H1 (cell line): Measurements from ENCODE around the gene CDK12. TPM values are rescaled to one million over a fixed set of nuclear protein-coding genes. Genes with fewer than 3 reads are reported as not detected.

ENCODE experiments used
- CTCF ChIA-PET: fragments of 300-600 bp; sonication (Branson Sonifier 250); formaldehyde crosslinking; loops from one replicate; lab custom pipeline; 2021; ENCODE audit not compliant: partially characterized antibody; lab: Charles Lee
- POLR2A ChIA-PET: fragments of 300-600 bp; sonication (Branson Sonifier 250); formaldehyde crosslinking; loops from one replicate; lab custom pipeline; 2021; ENCODE audit warnings: inconsistent platforms; ENCODE audit not compliant: partially characterized antibody; lab: Charles Lee
- DNase-seq, 2 experiments: peaks; one replicate each; pipeline versions ENCODE4 v3.0.0 to v3.0.0-alpha.2; 2010 to 2022; ENCODE audit warnings: low spot score in 2 of 2, low read depth in 1 of 2, mixed read lengths in 1 of 2
- FAIRE-seq: peaks from 2 replicates; lab custom pipeline; 2011; peaks lifted over from hg19 to GRCh38; lab: Jason Lieb, UNC
- H2AFZ ChIP-seq: 2 replicates; pipeline ENCODE4 v1.8.1; 2012; ENCODE audit warnings: low read length, inconsistent platforms
- H2AK5ac ChIP-seq: 2 replicates; pipeline ENCODE4 v1.6.1; 2013; ENCODE audit warnings: low read depth, low read length
- H2BK120ac ChIP-seq: replicated peaks from 2 replicates; pipeline ENCODE3; 2013; ENCODE audit warnings: low read depth, low read length, inconsistent platforms
- H2BK12ac ChIP-seq: 2 replicates; pipeline ENCODE4 v1.6.1; 2013; ENCODE audit warnings: low read depth, low read length
- H2BK15ac ChIP-seq: 2 replicates; pipeline ENCODE4 v1.6.1; 2013; ENCODE audit warnings: low read length
- H2BK20ac ChIP-seq: 2 replicates; pipeline ENCODE4 v1.6.1; 2013; ENCODE audit warnings: low read length
- H2BK5ac ChIP-seq: 2 replicates; pipeline ENCODE4 v1.6.1; 2013; ENCODE audit warnings: low read depth, low read length
- H3K14ac ChIP-seq: 2 replicates; pipeline ENCODE4 v1.6.1; 2013; ENCODE audit warnings: inconsistent platforms; ENCODE audit not compliant: insufficient read length
- H3K18ac ChIP-seq: 2 replicates; pipeline ENCODE4 v1.6.1; 2013; ENCODE audit warnings: low read length; ENCODE audit errors: extremely low read depth
- H3K23ac ChIP-seq: 2 replicates; pipeline ENCODE4 v1.6.1; 2013; ENCODE audit warnings: inconsistent platforms; ENCODE audit not compliant: insufficient read length
- H3K23me2 ChIP-seq: 2 replicates; pipeline ENCODE4 v1.6.1; 2013; ENCODE audit warnings: low read depth, low read length
- H3K27ac ChIP-seq: 2 replicates; pipeline ENCODE4 v1.6.1; 2011; ENCODE audit warnings: low read depth, low read length, inconsistent platforms
- H3K27me3 ChIP-seq, 4 experiments: replicated peaks in 1 of 4; 1 replicate in 1 of 4; 2 replicates in 3 of 4; pipeline versions ENCODE4 v1.6.1 to v1.8.1; 2011 to 2013; ENCODE audit warnings: low read length in 3 of 4, mild to moderate bottlenecking in 3 of 4, inconsistent platforms in 2 of 4, mixed read lengths in 2 of 4, moderate library complexity in 1 of 4; ENCODE audit not compliant: control insufficient read depth in 3 of 4, insufficient read depth in 3 of 4; ENCODE audit errors: extremely low read depth in 1 of 4
- H3K36me3 ChIP-seq, 4 experiments: 2 replicates each; pipeline versions ENCODE4 v1.6.1 to v1.8.1; 2011 to 2013; ENCODE audit warnings: mild to moderate bottlenecking in 4 of 4, low read length in 3 of 4, moderate library complexity in 2 of 4, control low read depth in 1 of 4, inconsistent platforms in 1 of 4; ENCODE audit not compliant: insufficient read depth in 4 of 4, control insufficient read depth in 2 of 4
- H3K4ac ChIP-seq: replicated peaks from 2 replicates; pipeline ENCODE3; 2013; ENCODE audit warnings: low read length, low read depth, mixed read lengths, inconsistent platforms; ENCODE audit not compliant: insufficient read length
- H3K4me1 ChIP-seq, 4 experiments: replicated peaks in 1 of 4; 1 replicate in 1 of 4; 2 replicates in 3 of 4; pipeline versions ENCODE4 v1.6.1 to v1.8.1; 2011 to 2013; ENCODE audit warnings: low read length in 3 of 4, inconsistent platforms in 2 of 4, mixed read lengths in 1 of 4; ENCODE audit not compliant: insufficient read depth in 4 of 4, control insufficient read depth in 3 of 4
- H3K4me2 ChIP-seq, 2 experiments: 2 replicates each; pipeline versions ENCODE4 v1.6.1 to v1.8.1; 2011 to 2013; ENCODE audit warnings: low read depth in 2 of 2, low read length in 2 of 2, control low read depth in 1 of 2, inconsistent platforms in 1 of 2, mild to moderate bottlenecking in 1 of 2; ENCODE audit not compliant: insufficient read depth in 1 of 2
- H3K4me3 ChIP-seq, 4 experiments: fragments of 200-600, 300-600 bp in 1 of 4; sonication (generic), shearing (Covaris generic), sonication (Bioruptor Twin) in 1 of 4; 2 replicates each; pipeline versions ENCODE4 v1.5.1 to v1.8.1; 2011 to 2016; ENCODE audit warnings: low read length in 4 of 4, low read depth in 3 of 4, control low read depth in 2 of 4, inconsistent platforms in 2 of 4, mild to moderate bottlenecking in 2 of 4, mixed read lengths in 1 of 4, moderate library complexity in 1 of 4; ENCODE audit not compliant: insufficient read depth in 2 of 4; ENCODE audit errors: extremely low read depth in 1 of 4
- H3K56ac ChIP-seq: replicated peaks from 2 replicates; pipeline ENCODE3; 2013; ENCODE audit warnings: low read depth, mild to moderate bottlenecking, mixed read lengths, low read length, inconsistent platforms; ENCODE audit not compliant: insufficient read length
- H3K79me1 ChIP-seq: 2 replicates; pipeline ENCODE4 v1.6.1; 2013; ENCODE audit warnings: low read depth, low read length, control low read depth
- H3K79me2 ChIP-seq, 2 experiments: 2 replicates each; pipeline versions ENCODE4 v1.6.1 to v1.8.1; 2012 to 2013; ENCODE audit warnings: low read length in 2 of 2, mild to moderate bottlenecking in 2 of 2, inconsistent platforms in 1 of 2; ENCODE audit not compliant: insufficient read depth in 2 of 2, control insufficient read depth in 1 of 2
- H3K9ac ChIP-seq, 4 experiments: replicated peaks in 1 of 4; 1 replicate in 1 of 4; 2 replicates in 3 of 4; pipeline versions ENCODE4 v1.6.1 to v1.8.1; 2011 to 2013; ENCODE audit warnings: low read depth in 3 of 4, low read length in 3 of 4, control low read depth in 2 of 4, mild to moderate bottlenecking in 2 of 4, moderate library complexity in 2 of 4, inconsistent platforms in 1 of 4; ENCODE audit errors: extremely low read depth in 1 of 4
- H3K9me3 ChIP-seq, 2 experiments: 2 replicates each; pipeline versions ENCODE4 v1.6.1 to v1.8.1; 2012 to 2013; ENCODE audit warnings: mild to moderate bottlenecking in 2 of 2, moderate library complexity in 2 of 2, control low read depth in 1 of 2, inconsistent platforms in 1 of 2, low read depth in 1 of 2, low read length in 1 of 2, mixed read lengths in 1 of 2; ENCODE audit not compliant: insufficient read depth in 2 of 2
- H4K20me1 ChIP-seq, 2 experiments: replicated peaks in 1 of 2; 2 replicates each; pipeline versions ENCODE3 to v1.8.1; 2011 to 2013; ENCODE audit warnings: inconsistent platforms in 2 of 2, low read length in 2 of 2, mild to moderate bottlenecking in 1 of 2; ENCODE audit not compliant: insufficient read depth in 2 of 2, control insufficient read depth in 1 of 2
- H4K5ac ChIP-seq: 2 replicates; pipeline ENCODE4 v1.6.1; 2013; ENCODE audit warnings: low read length, low read depth, mixed read lengths, inconsistent platforms; ENCODE audit not compliant: insufficient read length
- H4K8ac ChIP-seq: 2 replicates; pipeline ENCODE4 v1.8.0; 2013; ENCODE audit warnings: mild to moderate bottlenecking, moderate library complexity, low read length, inconsistent platforms; ENCODE audit not compliant: insufficient read depth; ENCODE audit errors: extremely low read depth
- H4K91ac ChIP-seq: replicated peaks from 2 replicates; pipeline ENCODE3; 2013; ENCODE audit warnings: low read length, mixed read lengths, inconsistent platforms; ENCODE audit not compliant: insufficient read length
- ATF3 ChIP-seq: IDR thresholded peaks from 2 replicates; pipeline ENCODE4 v1.6.1; 2011; ENCODE audit warnings: low read depth, mild to moderate bottlenecking, low read length; ENCODE audit not compliant: insufficient read depth
- BACH1 ChIP-seq: IDR thresholded peaks from 2 replicates; pipeline ENCODE4 v1.6.1; 2012; ENCODE audit warnings: low read length, improper control_type of control experiment
- CBX5 ChIP-seq: fragments of 300-800, 300-1000 bp; sonication (generic); IDR thresholded peaks from 2 replicates; pipeline ENCODE4 v1.7.1; 2016; ENCODE audit warnings: antibody characterized with exemption, low read length, low read depth
- CBX8 ChIP-seq: fragments of 300-800, 300-1000 bp; sonication (generic); IDR thresholded peaks from 2 replicates; pipeline ENCODE4 v1.7.1; 2016; ENCODE audit warnings: low read depth, low read length, borderline replicate concordance
- EGR1 ChIP-seq: IDR thresholded peaks from 2 replicates; pipeline ENCODE4 v1.6.1; 2011; ENCODE audit warnings: low read depth, low read length, borderline replicate concordance
- JUND ChIP-seq: IDR thresholded peaks from 2 replicates; pipeline ENCODE4 v1.6.1; 2011; ENCODE audit warnings: mild to moderate bottlenecking, improper control_type of control experiment, low read length
- KDM4A ChIP-seq: IDR thresholded peaks from one replicate; pipeline ENCODE4 v1.7.1; 2012; ENCODE audit warnings: low read depth, mild to moderate bottlenecking, moderate library complexity, low read length, inconsistent platforms; ENCODE audit not compliant: severe bottlenecking
- KDM5A ChIP-seq: fragments of 200-600 bp; IDR thresholded peaks from 2 replicates; pipeline ENCODE4 v1.7.1; 2012; ENCODE audit warnings: mild to moderate bottlenecking, low read length, inconsistent platforms, mixed read lengths
- NRF1 ChIP-seq: IDR thresholded peaks from 2 replicates; pipeline ENCODE4 v1.6.1; 2011; ENCODE audit warnings: mild to moderate bottlenecking, low read depth, low read length, improper control_type of control experiment
- TAF1 ChIP-seq: IDR thresholded peaks from 2 replicates; pipeline ENCODE4 v1.6.1; 2011; ENCODE audit warnings: mild to moderate bottlenecking, low read depth, low read length
- TEAD4 ChIP-seq: IDR thresholded peaks from 2 replicates; pipeline ENCODE4 v1.6.1; 2012; ENCODE audit warnings: low read depth, low read length, inconsistent platforms, mixed read lengths
- WGBS, 2 experiments: shearing (Covaris generic) in 1 of 2; methylation state at CpG; one replicate each; pipeline versions ENCODE4 v1.1.6 to v1.1.7; 2013 to 2015; ENCODE audit warnings: low lambda C conversion rate in 2 of 2, mixed read lengths in 2 of 2, inconsistent platforms in 1 of 2, low coverage in 1 of 2, missing lambda C conversion rate in 1 of 2; ENCODE audit not compliant: insufficient replicate concordance in 2 of 2, insufficient coverage in 1 of 2, insufficient read length in 1 of 2; ENCODE audit errors: extremely low coverage in 1 of 2, missing lambda C conversion rate in 1 of 2; 5-methylcytosine and 5-hydroxymethylcytosine counted together
- polyA plus RNA-seq, 7 experiments: library from polyadenylated mRNA; depleted of rRNA in 3 of 7; stranded (reverse) in 5 of 7; unstranded in 2 of 7; fragments of >200 nt in 5 of 7; fragments of 200-250 nt in 2 of 7; gene quantifications; 1 replicate in 5 of 7; 2 replicates in 1 of 7; 4 replicates in 1 of 7; pipeline versions ENCODE4 v1.2.1 to v1.2.3, GENCODE V29; 2011 to 2013; ENCODE audit warnings: missing spikeins in 2 of 7, mixed read lengths in 2 of 7
- total RNA-seq: library from RNA; stranded (reverse); fragmentation: NEBNext Ultra II Directional; extraction: Animal tissue kit (Norgen Biotek cat#: 25700); gene quantifications from 2 replicates; pipeline ENCODE4 v1.2.1, GENCODE V29; 2021

The CDK12 gene
- total and polyA plus RNA-seq, 2 of the 8 experiments (the other 6 are each of a cell fraction or from before 2014, with no cell fraction given) = 14.8 to 70.3 TPM

- TF ChIP-seq CBX8 = no peak
- TF ChIP-seq CBX5 = no peak
- TF ChIP-seq JUND = no peak
- TF ChIP-seq NRF1 = no peak
- no peak for TF ChIP-seq EGR1
- TF ChIP-seq TEAD4 = no peak
- no peak for TF ChIP-seq TAF1
- no peak for TF ChIP-seq ATF3
- no peak for TF ChIP-seq BACH1
- TF ChIP-seq KDM4A = no peak
- TF ChIP-seq KDM5A = no peak
- TF ChIP-seq, all 59 proteins: peak for 0
- no peak overlapping the region for H2BK120ac ChIP-seq
- H3K4me2 ChIP-seq = no peak overlapping the region
- no peak overlapping the region for H3K23ac ChIP-seq
- no peaks in the 10 kb centered on the region for H3K27me3 ChIP-seq
- no peak overlapping the region for H2AK5ac ChIP-seq
- ChIA-PET CTCF (no interaction called here), POLR2A (interaction anchor here (0.6 kb wide), 1 partner anchor 71 kb away, joined by 3 read pairs; no protein-coding TSS in a partner anchor)
- peaks cover 14 to 77% (median 46%) of the 10 kb centered on the region in 4 experiments for H3K36me3 ChIP-seq
- no peak overlapping the region for H3K18ac ChIP-seq
- H2AFZ ChIP-seq = no peak overlapping the region
- H2BK20ac ChIP-seq = no peak overlapping the region
- DNase-seq (no peak), FAIRE-seq (no peak)
- no peak overlapping the region for H3K14ac ChIP-seq
- H3K4me3 ChIP-seq = no peak overlapping the region
- H2BK5ac ChIP-seq = no peak overlapping the region
- no peak overlapping the region for H3K4ac ChIP-seq
- no peak overlapping the region for H3K27ac ChIP-seq
- no peaks in the 10 kb centered on the region for H3K79me1 ChIP-seq
- H2BK15ac ChIP-seq = no peak overlapping the region
- H3K4me1 ChIP-seq = no peaks in the 10 kb centered on the region
- H3K9ac ChIP-seq = no peak overlapping the region
- no peak overlapping the region for H4K8ac ChIP-seq
- no peak overlapping the region for H2BK12ac ChIP-seq
- no peaks in the 10 kb centered on the region for H3K9me3 ChIP-seq
- no peaks in the 10 kb centered on the region for H4K20me1 ChIP-seq
- no peak overlapping the region for H4K91ac ChIP-seq
- H3K56ac ChIP-seq = no peak overlapping the region
- no peaks in the 10 kb centered on the region for H3K79me2 ChIP-seq
- no peak overlapping the region for H4K5ac ChIP-seq
- H3K23me2 ChIP-seq = no peaks in the 10 kb centered on the region
- 87% methylated on average over 3 of the region's 3 CpGs; no CpG with 5 or more reads in 1 of the 2 experiments for WGBS, 2 experiments
These were observed 52.0 kb downstream of the CDK12 start for GRCh38 chr17:39513309-39513708.
